Measurements from ENCODE around the gene DPH1.
A peak's percentile ranks its signal among the peaks of the same experiment; 100 is the strongest.

DPH1 gene

GRCh38 chr17:2084766-2085647 lies 55.1 kb downstream of the DPH1 start (continued):
- TF ChIP-seq ZNF26 (tag by site-specific recombination; IDR thresholded peaks at IDR 0.05) (no peak), ZNF2 (tag by site-specific recombination; IDR thresholded peaks at IDR 0.05) (no peak), ZNF510 (tag by site-specific recombination; IDR thresholded peaks at IDR 0.05; ENCODE audit: insufficient replicate concordance) (no peak), ZNF202 (tag by site-specific recombination; IDR thresholded peaks at IDR 0.05; ENCODE audit: borderline replicate concordance) (no peak), ZBTB20 (tag by site-specific recombination; IDR thresholded peaks at IDR 0.05) (no peak), ZNF140 (tag by site-specific recombination; IDR thresholded peaks at IDR 0.05) (no peak), ZNF354C (tag by site-specific recombination; IDR thresholded peaks at IDR 0.05; ENCODE audit: borderline replicate concordance, low read depth) (no peak), ZNF394 (tag by site-specific recombination; IDR thresholded peaks at IDR 0.05; ENCODE audit: borderline replicate concordance) (no peak), ZNF404 (tag by site-specific recombination; IDR thresholded peaks at IDR 0.05) (no peak), ZNF645 (tag by site-specific recombination; IDR thresholded peaks at IDR 0.05) (no peak), ZSCAN4 (tag by site-specific recombination; IDR thresholded peaks at IDR 0.05) (peak; percentile 66), ZNF513 (tag by site-specific recombination; IDR thresholded peaks at IDR 0.05) (no peak), KLF8 (tag by site-specific recombination; IDR thresholded peaks at IDR 0.05) (no peak), GLIS2 (tag by site-specific recombination; IDR thresholded peaks at IDR 0.05) (no peak), PRDM2 (tag by site-specific recombination; IDR thresholded peaks at IDR 0.05; ENCODE audit: borderline replicate concordance) (no peak), FEZF1 (tag by site-specific recombination; IDR thresholded peaks at IDR 0.05) (no peak), ZNF223 (tag by site-specific recombination; IDR thresholded peaks at IDR 0.05) (no peak), YY2 (tag by site-specific recombination; IDR thresholded peaks at IDR 0.05) (no peak), KLF17 (tag by site-specific recombination; IDR thresholded peaks at IDR 0.05) (peak; percentile 30; the same call in 1 of the 2 replicates), ZNF426 (tag by site-specific recombination; IDR thresholded peaks at IDR 0.05) (no peak)

Data from HEK293 (cell line).